SK-N-SH treated with all-trans-retinoic acid at 6 μM for 48 hours (cell line): ENCODE results near the gene SLC4A7.

Source experiments
- ATAC-seq: fragments of 200-7000 bp; cut with Tn5 transposase; 3 replicates; pipeline ENCODE4 v1.9.1; 2020; ENCODE audit warnings: mild to moderate bottlenecking, moderate library complexity
- ARNTL ChIP-seq: fragments of 450-650 bp; formaldehyde crosslinking; IDR thresholded peaks from 2 replicates; pipeline ENCODE4 v1.5.0; 2020; ENCODE audit warnings: low read depth, mild to moderate bottlenecking, moderate library complexity, borderline replicate concordance
- BACH2 ChIP-seq: fragments of 250-450 bp; sonication (Bioruptor Pico); IDR thresholded peaks from 2 replicates; pipeline ENCODE4 v1.9.0; 2021; ENCODE audit warnings: mild to moderate bottlenecking, borderline replicate concordance
- ESRRG ChIP-seq: fragments of 250-450 bp; sonication (Bioruptor Pico); IDR thresholded peaks from 2 replicates; pipeline ENCODE4 v1.6.1; 2021; ENCODE audit warnings: mild to moderate bottlenecking
- GLIS3 ChIP-seq: fragments of 250-450 bp; sonication (Bioruptor Pico); IDR thresholded peaks from 2 replicates; pipeline ENCODE4 v1.5.0; 2020; ENCODE audit warnings: mild to moderate bottlenecking, moderate library complexity
- ISL1 ChIP-seq: fragments of 250-450 bp; sonication (Bioruptor Pico); IDR thresholded peaks from 2 replicates; pipeline ENCODE4 v2.1.2; 2022; ENCODE audit warnings: mild to moderate bottlenecking, moderate library complexity
- OSR1 ChIP-seq: fragments of 250-450 bp; sonication (Bioruptor Pico); IDR thresholded peaks from 2 replicates; pipeline ENCODE4 v1.8.0; 2022; ENCODE audit warnings: moderate library complexity, mild to moderate bottlenecking, inconsistent platforms
- RARB ChIP-seq: fragments of 250-450 bp; sonication (Bioruptor Pico); IDR thresholded peaks from 2 replicates; pipeline ENCODE4 v1.8.0; 2021; ENCODE audit warnings: mild to moderate bottlenecking, moderate library complexity
- SNAI2 ChIP-seq: fragments of 250-450 bp; sonication (Bioruptor Pico); IDR thresholded peaks from 2 replicates; pipeline ENCODE4 v1.5.0; 2020; ENCODE audit warnings: mild to moderate bottlenecking, moderate library complexity
- TCF4 ChIP-seq: fragments of 250-450 bp; sonication (Bioruptor Pico); IDR thresholded peaks from 2 replicates; pipeline ENCODE4 v1.8.0; 2021; ENCODE audit warnings: mild to moderate bottlenecking, moderate library complexity, borderline replicate concordance
- TOX ChIP-seq: fragments of 250-450 bp; sonication (Bioruptor Pico); IDR thresholded peaks from 2 replicates; pipeline ENCODE4 v1.8.0; 2021; ENCODE audit warnings: mild to moderate bottlenecking, moderate library complexity, borderline replicate concordance
- ZC3H10 ChIP-seq: fragments of 250-450 bp; sonication (Bioruptor Pico); IDR thresholded peaks from 2 replicates; pipeline ENCODE4 v1.5.1; 2021; ENCODE audit warnings: mild to moderate bottlenecking, moderate library complexity
- ZFP30 ChIP-seq: fragments of 450-650 bp; formaldehyde crosslinking; IDR thresholded peaks from 2 replicates; pipeline ENCODE4 v1.5.0; 2022; ENCODE audit warnings: mild to moderate bottlenecking, moderate library complexity
- ZNF565 ChIP-seq: fragments of 450-650 bp; formaldehyde crosslinking; conservative IDR thresholded peaks from 2 replicates; pipeline ENCODE4 v1.5.0; 2020; ENCODE audit warnings: low read depth, mild to moderate bottlenecking, moderate library complexity
- ZNF70 ChIP-seq: fragments of 450-650 bp; formaldehyde crosslinking; IDR thresholded peaks from 2 replicates; pipeline ENCODE4 v1.5.0; 2020; ENCODE audit warnings: mild to moderate bottlenecking, moderate library complexity
- ZNF8 ChIP-seq: fragments of 450-650 bp; formaldehyde crosslinking; IDR thresholded peaks from 2 replicates; pipeline ENCODE4 v1.5.0; 2020; ENCODE audit warnings: mild to moderate bottlenecking, moderate library complexity
- TF ChIP-seq, protein P1 (sequence below): fragments of 250-450 bp; sonication (Bioruptor Pico); IDR thresholded peaks from 2 replicates; pipeline ENCODE4 v1.8.0; 2020; ENCODE audit warnings: mild to moderate bottlenecking, moderate library complexity, borderline replicate concordance
- TF ChIP-seq, protein P2 (sequence below): fragments of 250-450 bp; sonication (Bioruptor Pico); IDR thresholded peaks from 2 replicates; pipeline ENCODE4 v1.8.0; 2021; ENCODE audit warnings: low read depth, mild to moderate bottlenecking, moderate library complexity, borderline replicate concordance
- TF ChIP-seq, protein P3 (sequence below): fragments of 250-450 bp; sonication (Bioruptor Pico); IDR thresholded peaks from 2 replicates; pipeline ENCODE4 v1.5.0; 2020; ENCODE audit warnings: mild to moderate bottlenecking, moderate library complexity

The SLC4A7 gene

DNA sequence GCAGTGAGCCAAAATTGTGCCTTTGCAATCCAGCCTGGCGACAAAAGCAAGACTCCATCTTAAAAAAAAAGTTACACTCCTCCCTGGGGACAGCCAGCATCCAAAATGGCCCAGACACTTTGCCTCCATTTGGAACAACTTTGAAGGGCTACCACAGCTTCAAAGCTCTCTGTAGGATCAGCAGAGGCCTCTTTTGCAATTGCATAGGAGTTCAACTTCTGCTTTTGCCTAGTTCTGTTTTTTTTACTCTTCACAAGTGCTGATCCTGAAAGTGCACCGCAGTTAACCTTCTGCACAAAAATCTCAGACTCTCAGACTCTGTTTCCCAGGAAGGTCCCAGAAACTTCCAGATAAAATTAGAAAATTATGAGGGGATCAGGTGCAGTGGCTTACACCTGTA lies 25.2 kb upstream of the SLC4A7 start:
- TF ChIP-seq, protein P1, sequence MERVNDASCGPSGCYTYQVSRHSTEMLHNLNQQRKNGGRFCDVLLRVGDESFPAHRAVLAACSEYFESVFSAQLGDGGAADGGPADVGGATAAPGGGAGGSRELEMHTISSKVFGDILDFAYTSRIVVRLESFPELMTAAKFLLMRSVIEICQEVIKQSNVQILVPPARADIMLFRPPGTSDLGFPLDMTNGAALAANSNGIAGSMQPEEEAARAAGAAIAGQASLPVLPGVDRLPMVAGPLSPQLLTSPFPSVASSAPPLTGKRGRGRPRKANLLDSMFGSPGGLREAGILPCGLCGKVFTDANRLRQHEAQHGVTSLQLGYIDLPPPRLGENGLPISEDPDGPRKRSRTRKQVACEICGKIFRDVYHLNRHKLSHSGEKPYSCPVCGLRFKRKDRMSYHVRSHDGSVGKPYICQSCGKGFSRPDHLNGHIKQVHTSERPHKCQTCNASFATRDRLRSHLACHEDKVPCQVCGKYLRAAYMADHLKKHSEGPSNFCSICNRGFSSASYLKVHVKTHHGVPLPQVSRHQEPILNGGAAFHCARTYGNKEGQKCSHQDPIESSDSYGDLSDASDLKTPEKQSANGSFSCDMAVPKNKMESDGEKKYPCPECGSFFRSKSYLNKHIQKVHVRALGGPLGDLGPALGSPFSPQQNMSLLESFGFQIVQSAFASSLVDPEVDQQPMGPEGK (CRISPR knock-in tag): no peak
- no peak for TF ChIP-seq ZC3H10 (CRISPR knock-in tag)
- TF ChIP-seq, protein P2, sequence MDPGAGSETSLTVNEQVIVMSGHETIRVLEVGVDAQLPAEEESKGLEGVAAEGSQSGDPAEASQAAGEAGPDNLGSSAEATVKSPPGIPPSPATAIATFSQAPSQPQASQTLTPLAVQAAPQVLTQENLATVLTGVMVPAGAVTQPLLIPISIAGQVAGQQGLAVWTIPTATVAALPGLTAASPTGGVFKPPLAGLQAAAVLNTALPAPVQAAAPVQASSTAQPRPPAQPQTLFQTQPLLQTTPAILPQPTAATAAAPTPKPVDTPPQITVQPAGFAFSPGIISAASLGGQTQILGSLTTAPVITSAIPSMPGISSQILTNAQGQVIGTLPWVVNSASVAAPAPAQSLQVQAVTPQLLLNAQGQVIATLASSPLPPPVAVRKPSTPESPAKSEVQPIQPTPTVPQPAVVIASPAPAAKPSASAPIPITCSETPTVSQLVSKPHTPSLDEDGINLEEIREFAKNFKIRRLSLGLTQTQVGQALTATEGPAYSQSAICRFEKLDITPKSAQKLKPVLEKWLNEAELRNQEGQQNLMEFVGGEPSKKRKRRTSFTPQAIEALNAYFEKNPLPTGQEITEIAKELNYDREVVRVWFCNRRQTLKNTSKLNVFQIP (CRISPR knock-in tag): no peak
- TF ChIP-seq, protein P3, sequence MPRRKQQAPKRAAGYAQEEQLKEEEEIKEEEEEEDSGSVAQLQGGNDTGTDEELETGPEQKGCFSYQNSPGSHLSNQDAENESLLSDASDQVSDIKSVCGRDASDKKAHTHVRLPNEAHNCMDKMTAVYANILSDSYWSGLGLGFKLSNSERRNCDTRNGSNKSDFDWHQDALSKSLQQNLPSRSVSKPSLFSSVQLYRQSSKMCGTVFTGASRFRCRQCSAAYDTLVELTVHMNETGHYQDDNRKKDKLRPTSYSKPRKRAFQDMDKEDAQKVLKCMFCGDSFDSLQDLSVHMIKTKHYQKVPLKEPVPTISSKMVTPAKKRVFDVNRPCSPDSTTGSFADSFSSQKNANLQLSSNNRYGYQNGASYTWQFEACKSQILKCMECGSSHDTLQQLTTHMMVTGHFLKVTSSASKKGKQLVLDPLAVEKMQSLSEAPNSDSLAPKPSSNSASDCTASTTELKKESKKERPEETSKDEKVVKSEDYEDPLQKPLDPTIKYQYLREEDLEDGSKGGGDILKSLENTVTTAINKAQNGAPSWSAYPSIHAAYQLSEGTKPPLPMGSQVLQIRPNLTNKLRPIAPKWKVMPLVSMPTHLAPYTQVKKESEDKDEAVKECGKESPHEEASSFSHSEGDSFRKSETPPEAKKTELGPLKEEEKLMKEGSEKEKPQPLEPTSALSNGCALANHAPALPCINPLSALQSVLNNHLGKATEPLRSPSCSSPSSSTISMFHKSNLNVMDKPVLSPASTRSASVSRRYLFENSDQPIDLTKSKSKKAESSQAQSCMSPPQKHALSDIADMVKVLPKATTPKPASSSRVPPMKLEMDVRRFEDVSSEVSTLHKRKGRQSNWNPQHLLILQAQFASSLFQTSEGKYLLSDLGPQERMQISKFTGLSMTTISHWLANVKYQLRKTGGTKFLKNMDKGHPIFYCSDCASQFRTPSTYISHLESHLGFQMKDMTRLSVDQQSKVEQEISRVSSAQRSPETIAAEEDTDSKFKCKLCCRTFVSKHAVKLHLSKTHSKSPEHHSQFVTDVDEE (CRISPR knock-in tag): no peak
- no peak for TF ChIP-seq ZNF70 (CRISPR knock-in tag)
- no peak for TF ChIP-seq BACH2 (CRISPR knock-in tag)
- no peak for ATAC-seq

DNA sequence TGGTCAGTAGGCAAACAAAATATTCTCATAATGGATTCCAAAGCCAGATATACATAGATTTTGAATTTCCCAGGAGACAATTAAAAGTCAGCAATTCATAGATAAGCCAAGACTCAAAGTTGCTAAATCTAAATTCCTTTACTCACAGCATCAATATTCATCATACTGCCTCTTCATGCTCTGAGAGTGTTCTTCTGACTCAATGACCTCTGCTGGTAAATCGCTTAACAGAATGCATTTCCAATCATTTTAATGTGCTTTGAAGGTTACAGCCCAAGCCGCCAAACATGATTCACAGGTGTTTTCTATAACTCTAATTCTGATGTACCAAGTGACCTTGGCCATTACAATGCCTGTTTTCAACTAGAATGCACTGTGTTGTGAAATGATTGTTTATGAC lies 24.2 kb upstream of the SLC4A7 start:
- no peak for ATAC-seq
- no peak for TF ChIP-seq ZNF565

DNA sequence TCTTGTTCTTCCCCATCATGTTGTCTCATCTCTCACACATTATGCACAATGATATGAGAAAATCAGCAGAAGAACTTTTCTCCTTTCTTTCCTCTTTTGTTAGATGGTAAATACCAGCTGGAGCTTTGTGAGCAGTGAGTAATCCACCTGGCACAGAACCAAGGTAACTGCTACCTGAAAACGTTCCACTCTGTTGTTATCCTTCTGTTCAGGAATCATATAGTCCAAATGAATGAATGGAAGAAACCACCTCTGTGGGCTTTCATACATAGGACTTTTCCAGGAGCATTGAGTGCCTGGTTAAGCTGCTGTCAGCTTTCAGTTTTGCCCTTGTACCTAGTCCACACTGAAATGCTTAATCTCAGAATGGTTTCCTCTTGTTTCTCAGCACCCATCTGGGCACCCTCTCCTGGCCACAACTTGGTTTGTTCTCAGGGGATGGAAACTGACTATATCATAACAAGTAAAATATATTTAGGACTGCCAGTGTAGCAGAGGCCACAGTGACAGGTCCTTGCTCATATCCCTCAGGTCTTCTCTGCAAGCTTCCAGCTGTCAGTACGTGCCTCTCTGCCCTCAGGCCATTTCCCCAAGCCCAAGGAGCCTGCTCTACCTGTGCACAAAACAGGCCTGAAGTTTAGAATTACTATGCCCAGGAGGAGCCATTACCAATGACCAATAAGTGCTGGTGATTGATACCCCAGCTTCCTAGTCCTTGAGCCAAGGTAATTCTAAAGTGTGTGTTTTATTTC lies 23.5 kb upstream of the SLC4A7 start:
- TF ChIP-seq, protein P2 (CRISPR knock-in tag): no peak
- TF ChIP-seq ZNF70 (CRISPR knock-in tag): no peak
- no peak for TF ChIP-seq TOX (CRISPR knock-in tag)
- no peak for TF ChIP-seq ZNF8 (CRISPR knock-in tag)
- TF ChIP-seq TCF4 (CRISPR knock-in tag): no peak
- TF ChIP-seq ZC3H10 (CRISPR knock-in tag): no peak
- no peak for TF ChIP-seq SNAI2 (CRISPR knock-in tag)
- no peak for TF ChIP-seq ZFP30 (CRISPR knock-in tag)
- no peak for TF ChIP-seq OSR1 (CRISPR knock-in tag)
- no peak for TF ChIP-seq ESRRG
- no peak for TF ChIP-seq ARNTL
- TF ChIP-seq GLIS3 (CRISPR knock-in tag): no peak
- TF ChIP-seq, protein P3 (CRISPR knock-in tag): no peak
- no peak for TF ChIP-seq BACH2 (CRISPR knock-in tag)
- TF ChIP-seq RARB: no peak
- no peak for TF ChIP-seq ZNF565
- TF ChIP-seq ISL1 (CRISPR knock-in tag): no peak
- no peak for ATAC-seq
